ENCODE results near the gene PDE10A. TPM values are rescaled to one million over a fixed set of nuclear protein-coding genes. Genes with fewer than 3 reads are reported as not detected.

The PDE10A gene
- total RNA-seq, 1 experiment from 2014 or later = 1.8 TPM

DNA sequence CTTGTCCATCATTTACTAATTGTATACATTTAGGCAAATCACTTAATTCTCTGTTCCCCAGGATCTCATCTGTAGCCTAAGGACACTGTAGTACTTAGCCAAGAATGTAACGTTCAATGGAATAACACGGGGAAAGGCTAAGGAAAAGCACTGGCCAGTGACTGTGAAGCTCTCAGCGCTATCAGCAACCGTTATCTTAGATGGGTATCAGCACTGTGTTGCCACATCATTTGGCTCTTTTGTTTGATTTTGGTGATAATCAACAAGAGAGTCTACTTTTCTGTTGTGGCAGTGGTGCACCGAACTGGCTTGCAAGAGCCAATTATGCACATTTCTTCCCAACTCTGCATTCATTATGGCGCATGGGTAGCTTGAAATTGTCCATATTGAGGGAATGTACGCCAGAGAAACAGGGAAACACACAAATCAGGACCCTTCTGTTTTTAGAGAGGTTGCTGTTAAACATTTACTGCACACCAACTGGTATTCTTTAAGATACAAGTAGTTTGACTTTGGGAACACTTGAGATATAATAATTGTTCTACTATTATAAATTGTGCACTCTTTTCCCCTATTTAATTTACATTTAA lies 259.9 kb downstream of the PDE10A start:
- H3K9me3 Mint-ChIP-seq (ENCODE audit: unreplicated experiment) = no peaks in the 10 kb centered on the region
- ChIA-PET POLR2A (no interaction called here), CTCF (no interaction called here)
- TF ChIP-seq, protein P1, sequence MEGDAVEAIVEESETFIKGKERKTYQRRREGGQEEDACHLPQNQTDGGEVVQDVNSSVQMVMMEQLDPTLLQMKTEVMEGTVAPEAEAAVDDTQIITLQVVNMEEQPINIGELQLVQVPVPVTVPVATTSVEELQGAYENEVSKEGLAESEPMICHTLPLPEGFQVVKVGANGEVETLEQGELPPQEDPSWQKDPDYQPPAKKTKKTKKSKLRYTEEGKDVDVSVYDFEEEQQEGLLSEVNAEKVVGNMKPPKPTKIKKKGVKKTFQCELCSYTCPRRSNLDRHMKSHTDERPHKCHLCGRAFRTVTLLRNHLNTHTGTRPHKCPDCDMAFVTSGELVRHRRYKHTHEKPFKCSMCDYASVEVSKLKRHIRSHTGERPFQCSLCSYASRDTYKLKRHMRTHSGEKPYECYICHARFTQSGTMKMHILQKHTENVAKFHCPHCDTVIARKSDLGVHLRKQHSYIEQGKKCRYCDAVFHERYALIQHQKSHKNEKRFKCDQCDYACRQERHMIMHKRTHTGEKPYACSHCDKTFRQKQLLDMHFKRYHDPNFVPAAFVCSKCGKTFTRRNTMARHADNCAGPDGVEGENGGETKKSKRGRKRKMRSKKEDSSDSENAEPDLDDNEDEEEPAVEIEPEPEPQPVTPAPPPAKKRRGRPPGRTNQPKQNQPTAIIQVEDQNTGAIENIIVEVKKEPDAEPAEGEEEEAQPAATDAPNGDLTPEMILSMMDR (IDR thresholded peaks at IDR 0.05; ENCODE audit: unreplicated experiment) = no peak
- DNase-seq (ENCODE audit: unreplicated experiment) = no peak
- no peaks in the 10 kb centered on the region for H3K36me3 Mint-ChIP-seq (ENCODE audit: insufficient read depth, unreplicated experiment)
- H3K27ac Mint-ChIP-seq (ENCODE audit: low read depth, unreplicated experiment) = no peak overlapping the region
- BruUV-seq (replicated peaks) = no TSS peak
- no peak overlapping the region for H3K4me3 Mint-ChIP-seq (ENCODE audit: unreplicated experiment)
- no peaks in the 10 kb centered on the region for H3K27me3 Mint-ChIP-seq (ENCODE audit: insufficient read depth, unreplicated experiment)
- intact Hi-C loops (cut with micrococcal nuclease) = no loop called here
- no peaks in the 10 kb centered on the region for H3K4me1 Mint-ChIP-seq (ENCODE audit: insufficient read depth, unreplicated experiment)

DNA sequence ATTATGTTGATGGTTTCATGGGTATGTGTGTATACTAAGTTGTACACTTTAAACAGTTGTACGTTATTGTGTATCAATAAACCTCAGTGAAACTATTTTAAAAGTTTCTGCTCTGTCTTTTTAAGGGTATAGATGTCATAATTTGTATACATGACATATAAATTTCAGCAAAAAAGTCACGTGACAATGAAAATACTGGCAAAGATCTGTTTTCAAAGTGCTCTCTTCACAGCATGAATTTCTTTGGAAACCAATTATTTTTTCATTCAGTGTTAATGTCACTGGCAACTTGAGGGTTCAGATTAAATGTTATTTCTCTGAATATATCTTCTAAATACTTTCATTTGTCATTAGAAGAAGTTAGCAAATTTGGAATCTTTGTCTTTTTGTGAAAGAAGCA lies 261.9 kb downstream of the PDE10A start:
- no peaks in the 10 kb centered on the region for H3K4me1 Mint-ChIP-seq (ENCODE audit: insufficient read depth, unreplicated experiment)
- ChIA-PET POLR2A (interaction anchor here (1.0 kb wide), 1 partner anchor 21 kb away, joined by 3 read pairs; no protein-coding TSS in a partner anchor), CTCF (no interaction called here)
- intact Hi-C loops (cut with micrococcal nuclease) = no loop called here
- no peaks in the 10 kb centered on the region for H3K36me3 Mint-ChIP-seq (ENCODE audit: insufficient read depth, unreplicated experiment)
- H3K4me3 Mint-ChIP-seq (ENCODE audit: unreplicated experiment) = no peak overlapping the region
- no TSS peak for BruUV-seq (replicated peaks)
- H3K9me3 Mint-ChIP-seq (ENCODE audit: unreplicated experiment) = no peaks in the 10 kb centered on the region
- H3K27ac Mint-ChIP-seq (ENCODE audit: low read depth, unreplicated experiment) = no peak overlapping the region
- no peaks in the 10 kb centered on the region for H3K27me3 Mint-ChIP-seq (ENCODE audit: insufficient read depth, unreplicated experiment)
- DNase-seq (ENCODE audit: unreplicated experiment) = no peak
- TF ChIP-seq, protein P1 (IDR thresholded peaks at IDR 0.05; ENCODE audit: unreplicated experiment) = no peak

DNA sequence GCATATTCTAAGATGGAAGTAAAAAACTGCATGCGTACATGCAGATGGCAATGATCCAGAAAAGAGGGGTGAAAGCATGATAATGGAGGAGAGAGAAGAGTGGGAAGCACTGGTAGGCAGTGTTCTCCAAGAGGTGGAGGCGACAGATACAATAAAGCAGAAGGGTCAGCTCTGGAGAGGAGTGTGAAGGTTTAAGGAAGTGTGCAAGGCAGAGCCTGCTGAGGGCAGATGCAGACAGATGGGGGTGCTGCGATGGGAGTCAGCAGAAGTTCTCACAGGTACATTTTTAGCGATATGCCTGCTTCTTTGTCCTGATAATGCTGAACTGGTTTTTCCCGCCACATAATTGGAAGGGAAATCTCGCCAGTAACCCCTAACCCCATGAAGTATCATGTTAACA lies 272.6 kb downstream of the PDE10A start:
- POLR2A ChIA-PET = no interaction called here
- TF ChIP-seq, protein P1 (IDR thresholded peaks at IDR 0.05; ENCODE audit: unreplicated experiment) = no peak
- Mint-ChIP-seq H3K27me3 (ENCODE audit: insufficient read depth, unreplicated experiment) (no peaks in the 10 kb centered on the region), H3K27ac (ENCODE audit: low read depth, unreplicated experiment) (no peak overlapping the region), H3K4me1 (ENCODE audit: insufficient read depth, unreplicated experiment) (no peaks in the 10 kb centered on the region), H3K36me3 (ENCODE audit: insufficient read depth, unreplicated experiment) (no peaks in the 10 kb centered on the region), H3K4me3 (ENCODE audit: unreplicated experiment) (no peak overlapping the region), H3K9me3 (ENCODE audit: unreplicated experiment) (no peaks in the 10 kb centered on the region)
- DNase-seq (ENCODE audit: unreplicated experiment) = no peak
- CTCF ChIA-PET = no interaction called here
- no TSS peak for BruUV-seq (replicated peaks)
- intact Hi-C loops (cut with micrococcal nuclease) = no loop called here

DNA sequence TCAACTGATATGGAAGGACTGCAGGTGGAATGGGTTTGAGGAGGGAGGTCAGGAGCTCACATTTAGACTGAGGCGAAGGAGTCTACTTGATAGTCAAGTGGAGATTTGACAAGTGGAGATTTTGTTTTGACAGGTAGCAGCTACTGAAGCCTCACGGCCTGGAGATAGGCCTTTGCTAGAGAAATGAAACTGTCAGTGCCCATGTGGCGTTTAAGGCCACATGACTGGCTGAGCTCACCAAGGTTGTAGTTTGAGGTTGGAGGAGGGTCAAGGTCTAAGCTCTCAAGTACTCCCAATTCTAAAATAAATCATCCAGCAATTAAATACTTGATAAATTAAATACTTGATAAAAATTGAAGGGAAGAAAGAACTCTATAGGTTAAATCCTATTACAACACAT lies 273.5 kb downstream of the PDE10A start:
- H3K4me1 Mint-ChIP-seq (ENCODE audit: insufficient read depth, unreplicated experiment) = no peaks in the 10 kb centered on the region
- no peak overlapping the region for H3K27ac Mint-ChIP-seq (ENCODE audit: low read depth, unreplicated experiment)
- intact Hi-C loops (cut with micrococcal nuclease) = no loop called here
- no peaks in the 10 kb centered on the region for H3K27me3 Mint-ChIP-seq (ENCODE audit: insufficient read depth, unreplicated experiment)
- CTCF ChIA-PET = no interaction called here
- no TSS peak for BruUV-seq (replicated peaks)
- no peak for DNase-seq (ENCODE audit: unreplicated experiment)
- TF ChIP-seq, protein P1 (IDR thresholded peaks at IDR 0.05; ENCODE audit: unreplicated experiment) = no peak
- no peaks in the 10 kb centered on the region for H3K9me3 Mint-ChIP-seq (ENCODE audit: unreplicated experiment)
- POLR2A ChIA-PET = no interaction called here
- no peaks in the 10 kb centered on the region for H3K36me3 Mint-ChIP-seq (ENCODE audit: insufficient read depth, unreplicated experiment)
- no peak overlapping the region for H3K4me3 Mint-ChIP-seq (ENCODE audit: unreplicated experiment)

Data from MCF 10A (cell line).